GM23248 (cell line): ENCODE measurements around the gene TNFAIP8L3. TPM values are rescaled to one million over a fixed set of nuclear protein-coding genes. Genes with fewer than 3 reads are reported as not detected.

Experiments
- DNase-seq: peaks from one replicate; pipeline ENCODE4 v3.0.0-alpha.2; 2015
- H2AFZ ChIP-seq: fragments of 200-600 bp; sonication (generic); 2 replicates; pipeline ENCODE4 v1.6.1; 2016; ENCODE audit warnings: antibody characterized with exemption
- H3F3A ChIP-seq: fragments of 200-600 bp; sonication (generic); 2 replicates; pipeline ENCODE4 v1.6.1; 2016; ENCODE audit warnings: mild to moderate bottlenecking, antibody characterized with exemption, mixed run types; ENCODE audit not compliant: insufficient read depth
- H3K27ac ChIP-seq: fragments of 200-600 bp; sonication (generic); 2 replicates; pipeline ENCODE4 v1.5.1; 2016; ENCODE audit warnings: mild to moderate bottlenecking
- H3K27me3 ChIP-seq: fragments of 200-600 bp; sonication (generic); replicated peaks from 2 replicates; pipeline ENCODE4 v1.6.1; 2016; ENCODE audit warnings: mild to moderate bottlenecking; ENCODE audit not compliant: insufficient read depth
- H3K36me3 ChIP-seq: fragments of 200-600 bp; sonication (generic); 2 replicates; pipeline ENCODE4 v1.6.1; 2016; ENCODE audit warnings: low read depth, mild to moderate bottlenecking
- H3K4me1 ChIP-seq: fragments of 200-600 bp; sonication (generic); 2 replicates; pipeline ENCODE4 v1.6.1; 2016; ENCODE audit warnings: mild to moderate bottlenecking; ENCODE audit not compliant: insufficient read depth
- H3K4me2 ChIP-seq: fragments of 200-600 bp; sonication (generic); one replicate; pipeline ENCODE4 v1.6.1; 2016; ENCODE audit warnings: mild to moderate bottlenecking; ENCODE audit not compliant: unreplicated experiment
- H3K4me3 ChIP-seq: fragments of 200-600 bp; sonication (generic); 2 replicates; pipeline ENCODE4 v1.5.1; 2016; ENCODE audit warnings: mild to moderate bottlenecking
- H3K79me2 ChIP-seq: fragments of 200-600 bp; sonication (generic); 2 replicates; pipeline ENCODE4 v1.6.1; 2016; ENCODE audit warnings: mild to moderate bottlenecking; ENCODE audit not compliant: insufficient read depth
- H3K9ac ChIP-seq: fragments of 200-600 bp; sonication (generic); 2 replicates; pipeline ENCODE4 v1.6.1; 2016; ENCODE audit warnings: mild to moderate bottlenecking
- H3K9me2 ChIP-seq: fragments of 200-600 bp; sonication (generic); 2 replicates; pipeline ENCODE4 v1.6.1; 2016; ENCODE audit warnings: mixed run types, mild to moderate bottlenecking, moderate library complexity; ENCODE audit not compliant: insufficient read depth
- H3K9me3 ChIP-seq: fragments of 200-600 bp; sonication (generic); one replicate; pipeline ENCODE4 v1.6.1; 2017; ENCODE audit warnings: low read depth
- H4K20me1 ChIP-seq: fragments of 200-600 bp; sonication (generic); 2 replicates; pipeline ENCODE4 v1.6.0; 2016; ENCODE audit not compliant: insufficient read depth
- EZH2 ChIP-seq: fragments of 200-600 bp; sonication (generic); IDR thresholded peaks from 2 replicates; pipeline ENCODE4 v1.6.1; 2018; ENCODE audit warnings: antibody characterized with exemption, mild to moderate bottlenecking; ENCODE audit not compliant: insufficient read depth, poor library complexity, severe bottlenecking
- EZH2phosphoT487 ChIP-seq: fragments of 200-600 bp; sonication (generic); IDR thresholded peaks from 2 replicates; pipeline ENCODE4 v1.6.1; 2018; ENCODE audit warnings: antibody characterized with exemption, moderate library complexity, mild to moderate bottlenecking, low read depth; ENCODE audit not compliant: insufficient read depth
- WGBS, 2 experiments: methylation state at CpG; one replicate each; pipeline ENCODE4 v1.1.6; 2015 to 2017; ENCODE audit warnings: low lambda C conversion rate in 2 of 2, low coverage in 1 of 2; ENCODE audit errors: missing lambda C conversion rate in 2 of 2; 5-methylcytosine and 5-hydroxymethylcytosine counted together
- in situ Hi-C: fragments of 300-500 bp; cut with MboI; formaldehyde crosslinking; loops from 2 replicates; pipeline ENCODE4 v1.15.0; 2020
- polyA plus RNA-seq: library from polyadenylated mRNA; unstranded; fragments of >200 nt; fragmentation: Nextera tagmentation; extraction: Ambion mirVana; gene quantifications from 2 replicates; pipeline ENCODE4 v1.2.1, GENCODE V29; 2016
- total RNA-seq: library from RNA; depleted of rRNA; stranded (reverse); fragments of >200 nt; shearing (Covaris generic); gene quantifications from 2 replicates; pipeline ENCODE4 v1.2.3, GENCODE V29; 2014

Gene TNFAIP8L3
- total and polyA plus RNA-seq, 2 experiments from 2014 or later = 2.0 to 2.8 TPM

DNA sequence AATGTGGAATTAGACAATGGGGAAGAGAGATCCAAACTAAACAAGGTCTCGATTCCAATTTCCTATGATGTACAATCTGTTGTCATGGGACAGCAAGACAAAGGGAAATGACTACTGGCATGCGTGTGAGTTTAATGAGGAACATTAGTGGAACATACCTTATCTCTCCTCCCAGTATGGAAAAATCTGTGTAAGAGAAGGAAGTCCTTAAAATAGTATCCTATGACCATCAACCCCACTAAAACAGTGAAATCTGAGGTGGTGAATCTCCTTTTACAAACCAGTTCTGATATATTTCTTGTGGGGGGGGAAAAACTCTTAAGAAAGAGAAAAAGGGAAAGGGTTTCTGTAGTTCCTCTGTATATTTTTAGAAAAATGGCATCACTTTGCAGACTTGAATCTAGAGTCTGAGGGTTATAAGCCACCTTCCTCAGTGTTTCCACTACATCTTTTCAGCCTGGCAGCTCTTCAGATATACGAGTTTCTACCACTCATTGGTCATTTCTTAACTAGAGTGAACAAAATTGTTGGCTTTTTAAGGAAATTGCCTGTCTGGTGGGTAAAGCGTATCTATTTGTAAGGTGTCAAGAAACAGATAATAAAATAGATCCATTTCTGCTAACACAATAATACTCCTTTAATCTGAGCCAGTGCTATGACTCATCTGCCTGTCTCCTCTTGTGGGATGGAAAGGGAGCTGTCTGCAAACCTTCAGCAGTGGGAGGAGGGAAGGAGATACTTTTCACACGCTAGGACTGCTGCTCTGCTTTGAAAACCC is 3.0 kb upstream of the TNFAIP8L3 start:
- Histone ChIP-seq H3K9me2 (no peaks in the 10 kb centered on the region), H3K9ac (no peak overlapping the region), H3K4me2 (peak overlapping the region; percentile 21), H3K4me3 (no peak overlapping the region), H3K4me1 (peaks cover 16% of the 10 kb centered on the region), H3K36me3 (no peaks in the 10 kb centered on the region), H3F3A (peaks cover 16% of the 10 kb centered on the region), H3K79me2 (no peaks in the 10 kb centered on the region), H3K27me3 (no peaks in the 10 kb centered on the region), H3K9me3 (no peaks in the 10 kb centered on the region), H4K20me1 (no peaks in the 10 kb centered on the region), H2AFZ (no peak overlapping the region), H3K27ac (no peak overlapping the region)
- WGBS, 2 experiments = 49% methylated on average over 5 of the region's 5 CpGs
- peak; percentile 86 for DNase-seq
- TF ChIP-seq EZH2 = no peak
- TF ChIP-seq EZH2phosphoT487 = no peak
- in situ Hi-C loops = no loop called here

GRCh38 chr15:51096976-51097375 is 2.3 kb upstream of the TNFAIP8L3 start:
- Histone ChIP-seq H3K36me3 (no peaks in the 10 kb centered on the region), H3K4me1 (peaks cover 16% of the 10 kb centered on the region), H4K20me1 (no peaks in the 10 kb centered on the region), H2AFZ (no peak overlapping the region), H3K4me3 (no peak overlapping the region), H3K9me2 (no peaks in the 10 kb centered on the region), H3K79me2 (no peaks in the 10 kb centered on the region), H3K4me2 (no peak overlapping the region), H3K9ac (no peak overlapping the region), H3K9me3 (no peaks in the 10 kb centered on the region), H3K27ac (no peak overlapping the region), H3K27me3 (no peaks in the 10 kb centered on the region), H3F3A (peaks cover 11% of the 10 kb centered on the region)
- TF ChIP-seq EZH2 = no peak
- no peak for TF ChIP-seq EZH2phosphoT487
- WGBS, 2 experiments = 77 to 78% methylated on average over 1 of the region's 1 CpG
- DNase-seq = no peak
- in situ Hi-C loops = no loop called here

- in situ Hi-C loops = no loop called here
- DNase-seq = no peak
- Histone ChIP-seq H3K9ac (no peak overlapping the region), H3F3A (peaks cover 11% of the 10 kb centered on the region), H3K4me2 (no peak overlapping the region), H3K4me1 (peaks cover 16% of the 10 kb centered on the region), H3K9me2 (no peaks in the 10 kb centered on the region), H3K79me2 (no peaks in the 10 kb centered on the region), H3K27ac (no peak overlapping the region), H3K27me3 (no peaks in the 10 kb centered on the region), H3K4me3 (no peak overlapping the region), H4K20me1 (no peaks in the 10 kb centered on the region), H3K36me3 (no peaks in the 10 kb centered on the region), H2AFZ (no peak overlapping the region), H3K9me3 (no peaks in the 10 kb centered on the region)
- 81 to 85% methylated on average over 6 of the region's 6 CpGs for WGBS, 2 experiments
- TF ChIP-seq EZH2 (no peak), EZH2phosphoT487 (no peak)
Measured at GRCh38 chr15:51095681-51096331, 1.1 kb upstream of the TNFAIP8L3 start.

GRCh38 chr15:51093839-51094605 is 684 bp downstream of the TNFAIP8L3 start:
- Histone ChIP-seq H3K9me2 (no peaks in the 10 kb centered on the region), H3K4me1 (peaks cover 26% of the 10 kb centered on the region), H3K4me2 (peak overlapping the region; percentile 82), H2AFZ (peak overlapping the region; percentile 76), H3F3A (peaks cover 23% of the 10 kb centered on the region), H3K9ac (peak overlapping the region; percentile 67), H3K9me3 (no peaks in the 10 kb centered on the region), H3K27ac (no peak overlapping the region), H3K79me2 (no peaks in the 10 kb centered on the region), H3K36me3 (no peaks in the 10 kb centered on the region), H3K4me3 (peak overlapping the region; percentile 81), H4K20me1 (no peaks in the 10 kb centered on the region), H3K27me3 (no peaks in the 10 kb centered on the region)
- 8 to 12% methylated on average over 51 to 64 of the region's 65 CpGs for WGBS, 2 experiments
- peak; percentile 61 for DNase-seq
- in situ Hi-C loops = no loop called here
- no peak for TF ChIP-seq EZH2
- TF ChIP-seq EZH2phosphoT487 = no peak
